Body of pancreas (tissue), 2 donors: ENCODE data around the gene PIWIL1. TPM values are rescaled to one million over a fixed set of nuclear protein-coding genes. Genes with fewer than 3 reads are reported as not detected.

Source experiments
- total RNA-seq, 2 donors: library from RNA; depleted of rRNA; stranded (reverse); fragments of >200 nt; gene quantifications; one replicate each; pipeline ENCODE4 v1.1.0, GENCODE V29; 2016

The PIWIL1 gene
- total RNA-seq, 2 donors from 2014 or later, result not detected

Other genes with a start within 250 kb of the PIWIL1 start
- under 1 TPM; under 0.01 to 0.52 TPM for gene FZD10, start 175.4 kb upstream of the PIWIL1 start, total RNA-seq